ENCODE results near the gene ATP12A.
"Not testable (repeated sequence)": the region's sequence is repeated elsewhere in the genome, so short reads cannot be mapped to it uniquely, and the experiment has no call there.

ATP12A gene

GRCh38 chr13:24688950-24689349 is 8.7 kb downstream of the ATP12A start:
- DNase-seq (ENCODE audit: low spot score): no peak

GRCh38 chr13:24691381-24691780 is 11.2 kb downstream of the ATP12A start:
- DNase-seq (ENCODE audit: low spot score): no peak

DNA sequence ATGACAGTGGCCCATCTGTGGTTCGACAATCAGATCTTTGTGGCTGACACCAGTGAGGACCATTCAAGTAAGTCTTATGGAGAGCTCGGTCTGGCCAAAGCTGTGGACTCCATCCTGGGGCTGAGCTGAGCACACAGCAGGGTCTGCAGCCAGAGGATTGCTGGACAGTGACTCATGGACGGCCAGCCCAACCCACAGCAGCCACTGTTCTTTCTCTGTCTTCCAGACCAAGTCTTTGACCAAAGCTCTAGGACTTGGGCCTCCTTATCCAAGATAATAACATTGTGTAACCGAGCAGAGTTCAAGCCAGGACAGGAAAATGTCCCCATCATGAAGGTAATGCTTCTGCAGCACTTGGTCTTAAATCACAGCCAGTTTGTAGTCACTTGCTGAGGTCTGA is 12.4 kb downstream of the ATP12A start:
- no peak for DNase-seq (ENCODE audit: low spot score)

DNA sequence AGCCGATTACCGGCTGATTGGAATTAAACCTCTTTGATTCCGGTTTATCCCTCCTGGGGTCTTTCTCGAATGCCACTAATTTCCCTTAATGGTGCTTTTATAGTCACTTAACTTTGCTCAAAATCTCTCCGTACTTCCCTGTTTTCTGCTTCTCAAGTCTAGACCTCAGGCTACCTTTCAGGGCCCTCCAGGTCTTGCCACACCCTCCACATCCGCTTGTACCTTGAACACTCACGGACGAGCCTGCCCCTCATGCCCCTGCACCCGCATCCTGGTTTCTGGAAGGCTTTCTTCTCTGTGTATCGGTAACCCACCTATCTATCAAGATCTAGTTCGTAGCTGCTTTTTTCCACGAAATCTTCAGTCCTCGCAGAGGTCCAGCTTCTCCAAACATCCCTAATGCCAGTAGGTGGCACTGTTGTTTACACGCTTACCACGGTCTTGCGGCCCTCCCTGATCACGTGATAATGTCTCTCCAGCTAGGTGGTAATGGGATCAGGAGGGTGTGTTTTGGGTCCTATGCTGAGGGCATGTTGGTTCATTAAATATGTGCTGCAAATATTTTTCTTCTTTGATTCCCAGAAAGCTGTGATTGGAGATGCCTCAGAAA is 13.8 kb downstream of the ATP12A start:
- DNase-seq (ENCODE audit: low spot score): peak; percentile 40

GRCh38 chr13:24694907-24695306 is 14.7 kb downstream of the ATP12A start:
- DNase-seq (ENCODE audit: low spot score): no peak

DNA sequence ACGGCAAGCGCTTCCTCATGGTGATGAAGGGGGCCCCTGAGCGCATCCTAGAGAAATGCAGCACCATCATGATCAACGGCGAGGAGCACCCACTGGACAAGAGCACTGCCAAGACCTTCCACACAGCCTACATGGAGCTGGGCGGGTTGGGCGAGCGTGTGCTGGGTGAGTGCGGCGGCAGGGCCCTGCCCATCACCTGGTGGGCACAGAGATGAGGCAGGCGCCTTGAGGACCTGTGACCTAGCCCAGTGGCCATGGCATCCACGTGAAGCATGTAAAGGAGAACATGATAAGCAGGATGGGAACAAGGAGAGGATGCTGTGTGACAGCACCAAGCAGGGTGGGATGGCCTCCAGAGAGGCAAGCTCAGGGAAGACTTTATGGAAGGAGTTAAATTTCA is 18.5 kb downstream of the ATP12A start:
- no peak for DNase-seq (ENCODE audit: low spot score)

- no peak for DNase-seq (ENCODE audit: low spot score)
These were observed 19.3 kb downstream of the ATP12A start for GRCh38 chr13:24699541-24699940.

GRCh38 chr13:24700539-24700938 is 20.3 kb downstream of the ATP12A start:
- no peak for DNase-seq (ENCODE audit: low spot score)

- no peak for DNase-seq (ENCODE audit: low spot score)
These were observed 26.8 kb downstream of the ATP12A start for GRCh38 chr13:24706886-24707585.

DNA sequence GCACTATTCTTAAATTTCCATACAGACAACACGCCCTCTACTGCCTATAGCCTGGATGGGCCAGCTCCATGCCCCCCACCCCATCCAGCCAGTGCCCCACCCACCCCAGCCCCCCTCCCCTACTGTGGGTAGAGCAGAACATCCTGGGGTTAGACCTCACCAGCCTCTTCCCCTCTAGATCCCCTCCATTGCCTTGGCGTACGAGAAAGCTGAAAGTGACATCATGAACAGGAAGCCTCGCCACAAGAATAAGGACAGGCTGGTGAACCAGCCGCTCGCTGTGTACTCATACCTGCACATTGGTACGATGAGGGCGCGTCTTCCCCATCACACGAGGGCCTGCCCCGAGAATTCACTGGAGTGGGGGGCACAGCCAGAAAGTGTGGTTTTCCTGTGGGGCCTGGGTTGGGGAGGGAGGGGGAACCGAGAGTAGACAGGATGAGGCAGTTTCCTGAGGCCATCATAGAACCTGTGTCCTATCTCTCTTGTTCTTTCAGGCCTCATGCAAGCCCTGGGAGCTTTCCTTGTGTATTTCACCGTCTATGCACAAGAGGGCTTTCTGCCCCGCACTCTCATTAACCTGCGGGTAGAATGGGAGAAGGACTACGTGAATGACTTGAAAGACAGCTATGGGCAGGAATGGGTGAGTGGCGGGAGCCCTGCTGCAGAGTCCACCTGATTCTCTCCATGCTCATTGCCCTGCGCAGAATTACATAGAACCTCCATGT is 29.1 kb downstream of the ATP12A start:
- DNase-seq (ENCODE audit: low spot score): no peak

DNA sequence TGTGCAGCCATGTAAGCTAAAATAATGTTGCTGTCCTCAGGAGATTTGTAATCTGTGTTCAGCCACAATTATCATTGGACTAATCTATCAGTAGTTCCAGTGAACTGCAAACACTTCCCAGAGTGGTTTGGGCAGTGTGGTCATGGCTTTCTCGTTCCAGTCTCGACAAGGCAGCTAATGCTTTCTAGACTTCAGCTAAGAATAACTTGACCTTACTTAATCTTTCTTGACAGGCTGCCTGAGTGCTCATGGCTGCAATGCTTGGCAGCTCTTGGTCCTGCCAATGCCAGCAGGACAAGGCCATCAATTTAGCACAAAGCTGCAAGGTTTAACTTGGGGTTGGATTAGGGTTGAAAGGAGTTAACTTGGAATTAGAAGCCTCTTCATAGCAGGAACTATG is 32.8 kb downstream of the ATP12A start:
- DNase-seq (ENCODE audit: low spot score): no peak

GRCh38 chr13:24716011-24716410 is 35.8 kb downstream of the ATP12A start:
- DNase-seq (ENCODE audit: low spot score): no peak

- no peak for DNase-seq (ENCODE audit: low spot score)
These were observed 36.2 kb downstream of the ATP12A start for GRCh38 chr13:24716446-24716845.

GRCh38 chr13:24717217-24717616 is 37.0 kb downstream of the ATP12A start:
- no peak for DNase-seq (ENCODE audit: low spot score)

GRCh38 chr13:24718192-24718965 is 38.2 kb downstream of the ATP12A start:
- no peak for DNase-seq (ENCODE audit: low spot score)

DNA sequence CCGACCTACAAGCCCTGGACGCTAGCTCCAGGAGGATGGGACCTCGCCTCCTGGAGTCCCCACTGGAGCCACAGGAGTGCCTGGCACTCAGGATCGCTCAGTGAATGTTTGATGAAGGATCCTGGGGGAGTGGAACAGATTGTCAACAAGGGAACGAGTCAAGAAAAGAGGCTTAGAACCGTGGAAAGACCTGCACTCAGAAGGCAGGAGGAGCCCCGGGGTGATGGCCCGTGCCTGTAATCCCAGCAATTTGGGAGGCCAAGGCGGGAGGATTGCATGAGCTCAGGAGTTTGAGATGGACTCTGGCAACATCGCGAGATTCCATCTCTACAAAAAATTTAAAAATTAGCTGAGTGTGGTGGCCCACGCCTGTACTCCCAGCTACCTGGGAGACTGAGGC is 38.9 kb downstream of the ATP12A start:
- no peak for DNase-seq (ENCODE audit: low spot score)

GRCh38 chr13:24723206-24723605 is 43.0 kb downstream of the ATP12A start:
- DNase-seq (ENCODE audit: low spot score): no peak

- no peak for DNase-seq (ENCODE audit: low spot score)
These were observed 44.5 kb downstream of the ATP12A start for GRCh38 chr13:24724714-24725113.

DNA sequence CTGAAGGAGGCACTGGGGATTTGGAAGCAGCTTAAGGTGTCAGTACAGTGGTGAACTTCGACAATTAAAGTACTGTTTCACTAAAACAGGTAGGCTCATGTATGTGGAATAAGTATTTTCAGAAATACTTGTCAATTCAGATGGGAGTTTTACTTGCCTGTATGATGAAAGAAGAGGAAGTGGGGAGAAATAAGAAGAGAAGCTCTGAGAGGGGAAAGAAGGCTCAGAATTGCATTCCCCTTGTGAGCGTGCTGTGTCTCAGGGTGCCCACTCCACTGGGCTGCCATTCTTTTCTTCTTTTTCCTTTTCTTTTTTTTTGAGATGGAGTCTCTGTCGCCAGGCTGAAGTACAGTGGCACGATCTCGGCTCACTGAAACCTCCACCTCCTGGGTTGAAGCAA is 45.2 kb downstream of the ATP12A start:
- no peak for DNase-seq (ENCODE audit: low spot score)

DNA sequence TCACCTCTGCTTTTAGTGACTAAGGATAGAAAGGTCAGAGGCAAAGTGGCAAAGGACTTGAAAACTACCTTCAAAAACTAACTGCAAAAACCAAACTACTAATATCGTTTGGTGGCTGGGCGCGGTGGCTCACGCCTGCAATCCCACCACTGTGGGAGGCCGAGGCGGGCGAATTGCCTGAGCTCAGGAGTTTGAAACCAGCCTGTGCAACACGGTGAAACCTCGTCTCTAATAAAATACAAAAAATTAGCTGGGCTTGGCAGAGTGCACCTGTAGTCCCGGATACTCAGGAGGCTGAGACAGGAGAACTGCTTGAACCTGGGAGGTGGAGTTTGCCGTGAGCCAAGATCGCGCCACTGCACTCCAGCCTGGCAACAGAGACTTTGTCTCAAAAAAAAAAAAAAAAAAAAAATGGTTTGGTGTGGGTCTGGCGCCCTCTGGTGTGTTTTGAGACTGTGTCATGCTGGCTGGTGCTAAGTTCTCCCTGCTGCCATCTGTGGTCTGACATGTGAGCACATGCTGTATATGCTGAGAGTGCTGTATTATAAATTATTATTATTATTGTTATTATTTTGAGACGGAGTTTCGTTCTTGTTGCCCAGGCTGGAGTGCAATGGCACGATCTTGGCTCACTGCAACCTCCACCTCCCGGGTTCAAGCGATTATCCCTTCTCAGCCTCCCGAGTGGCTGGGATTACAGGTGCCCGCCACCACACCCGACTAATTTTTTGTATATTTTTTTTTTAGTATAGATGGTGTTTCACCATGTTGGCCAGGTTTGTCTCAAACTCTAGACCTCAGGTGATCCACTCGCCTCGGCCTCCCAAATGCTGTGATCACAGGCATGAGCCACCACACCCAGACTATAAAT is 47.8 kb downstream of the ATP12A start:
- peak; percentile 76 for DNase-seq (ENCODE audit: low spot score)

DNA sequence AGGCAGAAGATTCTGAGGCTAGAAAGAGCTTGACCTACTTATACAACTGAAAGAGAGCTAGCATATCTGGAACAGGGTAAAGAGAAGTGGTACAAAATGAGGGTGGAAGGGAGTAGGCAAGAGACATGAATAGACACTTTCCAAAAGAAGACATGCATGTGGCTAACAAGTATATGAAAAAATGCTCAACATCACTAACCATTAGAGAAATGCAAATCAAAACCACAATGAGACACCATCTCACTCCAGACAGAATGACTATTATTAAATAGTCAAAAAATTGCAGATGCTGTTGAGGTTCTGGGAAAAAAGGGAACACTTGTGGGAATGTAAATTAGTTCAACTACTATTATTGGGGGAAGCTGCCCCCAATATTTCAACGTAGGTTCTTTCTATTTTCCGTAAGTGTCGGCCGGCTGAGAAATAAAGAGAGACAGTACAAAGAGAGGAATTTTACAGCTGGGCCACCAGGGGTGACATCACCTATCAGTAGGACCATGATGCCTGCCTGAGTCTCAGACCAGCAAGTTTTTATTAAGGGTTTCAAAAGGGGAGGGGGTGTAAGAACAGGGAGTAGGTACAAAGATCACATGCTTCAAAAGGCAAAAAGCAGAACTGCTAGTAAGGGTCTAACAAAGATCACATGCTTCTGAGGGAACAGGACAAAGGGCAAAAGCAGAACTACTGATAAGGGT is 50.8 kb downstream of the ATP12A start:
- DNase-seq (ENCODE audit: low spot score): not testable (repeated sequence)

All from globus pallidus (tissue), 1 donor.